GM06990 (cell line): ENCODE results near the gene ZNF143.

Experiments used
- DNase-seq: peaks from one replicate; pipeline ENCODE4 v3.0.0-alpha.2; 2011; ENCODE audit not compliant: insufficient read length; ENCODE audit errors: extremely low read depth
- H3K27me3 ChIP-seq: replicated peaks from 2 replicates; pipeline ENCODE4 v1.6.0; 2011; ENCODE audit warnings: low read length; ENCODE audit not compliant: control insufficient read depth, insufficient read depth
- H3K36me3 ChIP-seq: 2 replicates; pipeline ENCODE4 v1.5.1; 2011; ENCODE audit warnings: low read length; ENCODE audit not compliant: control insufficient read depth, insufficient read depth
- H3K4me3 ChIP-seq: replicated peaks from 2 replicates; pipeline ENCODE4 v1.5.1; 2011; ENCODE audit warnings: low read depth, mild to moderate bottlenecking, control low read depth, low read length
- TF ChIP-seq, protein P1 (sequence below): IDR thresholded peaks from 2 replicates; pipeline ENCODE4 v1.5.1; 2011; ENCODE audit warnings: low read length, control low read depth, mild to moderate bottlenecking, inconsistent platforms; ENCODE audit not compliant: insufficient read depth, poor library complexity, severe bottlenecking

ZNF143 gene

GRCh38 chr11:9462806-9463537 lies 2.2 kb downstream of the ZNF143 start:
- Histone ChIP-seq H3K27me3 (no peaks in the 10 kb centered on the region), H3K4me3 (peak overlapping the region; percentile 77), H3K36me3 (no peaks in the 10 kb centered on the region)
- TF ChIP-seq, protein P1, sequence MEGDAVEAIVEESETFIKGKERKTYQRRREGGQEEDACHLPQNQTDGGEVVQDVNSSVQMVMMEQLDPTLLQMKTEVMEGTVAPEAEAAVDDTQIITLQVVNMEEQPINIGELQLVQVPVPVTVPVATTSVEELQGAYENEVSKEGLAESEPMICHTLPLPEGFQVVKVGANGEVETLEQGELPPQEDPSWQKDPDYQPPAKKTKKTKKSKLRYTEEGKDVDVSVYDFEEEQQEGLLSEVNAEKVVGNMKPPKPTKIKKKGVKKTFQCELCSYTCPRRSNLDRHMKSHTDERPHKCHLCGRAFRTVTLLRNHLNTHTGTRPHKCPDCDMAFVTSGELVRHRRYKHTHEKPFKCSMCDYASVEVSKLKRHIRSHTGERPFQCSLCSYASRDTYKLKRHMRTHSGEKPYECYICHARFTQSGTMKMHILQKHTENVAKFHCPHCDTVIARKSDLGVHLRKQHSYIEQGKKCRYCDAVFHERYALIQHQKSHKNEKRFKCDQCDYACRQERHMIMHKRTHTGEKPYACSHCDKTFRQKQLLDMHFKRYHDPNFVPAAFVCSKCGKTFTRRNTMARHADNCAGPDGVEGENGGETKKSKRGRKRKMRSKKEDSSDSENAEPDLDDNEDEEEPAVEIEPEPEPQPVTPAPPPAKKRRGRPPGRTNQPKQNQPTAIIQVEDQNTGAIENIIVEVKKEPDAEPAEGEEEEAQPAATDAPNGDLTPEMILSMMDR = no peak
- peak; percentile 54 for DNase-seq

DNA sequence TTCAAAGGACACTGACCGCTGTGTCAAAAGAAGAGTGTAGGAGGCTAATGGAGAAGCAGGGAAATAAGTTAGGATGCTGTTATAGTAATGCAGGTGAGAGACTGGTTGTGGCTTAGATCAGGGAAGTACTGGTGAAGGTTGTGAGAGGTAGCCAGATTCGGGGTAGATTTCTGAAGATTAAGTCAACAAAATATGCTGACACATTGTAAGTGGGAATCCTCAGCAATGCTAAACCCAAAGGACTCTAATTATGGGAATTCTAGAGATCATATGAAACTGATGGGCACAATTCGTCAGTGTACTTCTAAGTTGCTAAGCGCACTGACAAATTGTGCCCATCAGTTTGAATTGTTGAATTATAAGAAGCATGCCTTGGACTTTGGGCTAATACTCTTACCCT lies 10.0 kb downstream of the ZNF143 start:
- no peaks in the 10 kb centered on the region for H3K27me3 ChIP-seq
- TF ChIP-seq, protein P1 = no peak
- no peak overlapping the region for H3K4me3 ChIP-seq
- H3K36me3 ChIP-seq = peaks cover 4% of the 10 kb centered on the region
- DNase-seq = no peak

GRCh38 chr11:9473408-9473807 lies 12.6 kb downstream of the ZNF143 start:
- TF ChIP-seq, protein P1 = no peak
- Histone ChIP-seq H3K36me3 (peaks cover 7% of the 10 kb centered on the region), H3K27me3 (no peaks in the 10 kb centered on the region), H3K4me3 (no peak overlapping the region)
- no peak for DNase-seq

- TF ChIP-seq, protein P1 = no peak
- peaks cover 3% of the 10 kb centered on the region; the same call in 1 of the 2 replicates for H3K36me3 ChIP-seq
These were observed 19.1 kb downstream of the ZNF143 start for GRCh38 chr11:9479899-9480298.

DNA sequence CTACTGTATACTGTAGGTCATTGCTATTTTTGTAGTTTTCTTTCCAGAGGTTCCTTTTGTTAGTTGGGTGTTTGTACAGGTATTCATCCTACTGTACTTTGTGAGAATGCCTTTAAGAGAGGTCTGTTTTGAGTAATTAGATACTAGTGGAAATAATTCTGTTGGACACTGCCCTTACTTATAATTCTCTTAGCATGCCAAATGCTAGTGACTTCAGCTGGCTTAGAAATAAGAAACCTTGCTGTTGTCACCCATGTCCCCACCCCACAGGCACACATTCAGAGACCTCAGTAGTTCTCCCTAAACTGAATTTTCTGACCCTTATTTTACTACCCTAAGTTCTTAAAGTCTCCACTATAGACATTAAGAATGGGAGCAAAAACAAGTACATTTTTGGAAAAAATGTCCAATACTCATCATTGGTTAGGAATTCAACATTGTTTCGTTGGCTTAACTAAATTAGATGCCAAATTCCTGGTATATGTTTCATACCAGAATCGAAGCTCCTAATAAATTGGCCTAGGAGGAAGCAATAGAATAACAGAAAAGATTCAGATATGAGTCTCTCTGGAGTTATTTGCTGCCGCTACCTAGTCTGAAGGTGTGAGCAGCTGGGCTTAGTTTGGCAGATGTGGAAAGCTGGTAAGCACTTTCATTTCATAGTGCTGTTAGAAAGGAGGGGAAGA lies 28.4 kb downstream of the ZNF143 start:
- DNase-seq = no peak
- H3K4me3 ChIP-seq = no peak overlapping the region
- peaks cover 2% of the 10 kb centered on the region for H3K36me3 ChIP-seq
- H3K27me3 ChIP-seq = no peaks in the 10 kb centered on the region
- TF ChIP-seq, protein P1 = no peak

More at GRCh38 chr11:9479899-9480298, 19.1 kb downstream of the ZNF143 start:
- Histone ChIP-seq H3K27me3 (no peaks in the 10 kb centered on the region), H3K4me3 (no peak overlapping the region)
- no peak for DNase-seq

DNA sequence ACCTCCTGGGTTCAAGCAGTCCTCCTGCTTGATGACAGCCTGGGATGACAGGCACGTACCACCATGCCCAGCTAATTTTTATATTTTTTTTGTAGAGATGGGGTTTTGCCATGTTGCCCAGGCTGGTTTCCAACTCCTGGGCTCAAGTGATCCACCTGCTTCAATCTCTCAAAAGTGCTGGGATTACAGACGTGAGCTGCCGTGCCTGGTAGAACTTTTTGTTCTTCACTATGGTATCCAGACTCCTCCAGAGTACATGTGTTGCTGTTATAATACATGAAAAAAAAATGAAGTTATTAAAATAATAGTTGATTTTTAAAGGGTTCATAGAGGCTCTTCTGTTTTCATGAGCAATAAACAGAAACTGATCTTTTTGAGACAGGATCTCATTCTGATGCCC lies 29.6 kb downstream of the ZNF143 start:
- TF ChIP-seq, protein P1 = no peak
- no peak for DNase-seq
- peaks cover 2% of the 10 kb centered on the region for H3K36me3 ChIP-seq
- no peak overlapping the region for H3K4me3 ChIP-seq
- H3K27me3 ChIP-seq = no peaks in the 10 kb centered on the region
